Measurements from ENCODE around the gene CNKSR1. TPM values are rescaled to one million over a fixed set of nuclear protein-coding genes. Genes with fewer than 3 reads are reported as not detected.
A peak's percentile ranks its signal among the peaks of the same experiment; 100 is the strongest.

Gene CNKSR1
- total RNA-seq, 1 experiment from 2014 or later = not detected

- in situ Hi-C loops (cut with HindIII; ENCODE audit: low pct_unique_long_range_greater_than_20kb, low sequenced_read_pairs) = no loop called here
These were observed 18.9 kb upstream of the CNKSR1 start for GRCh38 chr1:26158271-26158907.

DNA sequence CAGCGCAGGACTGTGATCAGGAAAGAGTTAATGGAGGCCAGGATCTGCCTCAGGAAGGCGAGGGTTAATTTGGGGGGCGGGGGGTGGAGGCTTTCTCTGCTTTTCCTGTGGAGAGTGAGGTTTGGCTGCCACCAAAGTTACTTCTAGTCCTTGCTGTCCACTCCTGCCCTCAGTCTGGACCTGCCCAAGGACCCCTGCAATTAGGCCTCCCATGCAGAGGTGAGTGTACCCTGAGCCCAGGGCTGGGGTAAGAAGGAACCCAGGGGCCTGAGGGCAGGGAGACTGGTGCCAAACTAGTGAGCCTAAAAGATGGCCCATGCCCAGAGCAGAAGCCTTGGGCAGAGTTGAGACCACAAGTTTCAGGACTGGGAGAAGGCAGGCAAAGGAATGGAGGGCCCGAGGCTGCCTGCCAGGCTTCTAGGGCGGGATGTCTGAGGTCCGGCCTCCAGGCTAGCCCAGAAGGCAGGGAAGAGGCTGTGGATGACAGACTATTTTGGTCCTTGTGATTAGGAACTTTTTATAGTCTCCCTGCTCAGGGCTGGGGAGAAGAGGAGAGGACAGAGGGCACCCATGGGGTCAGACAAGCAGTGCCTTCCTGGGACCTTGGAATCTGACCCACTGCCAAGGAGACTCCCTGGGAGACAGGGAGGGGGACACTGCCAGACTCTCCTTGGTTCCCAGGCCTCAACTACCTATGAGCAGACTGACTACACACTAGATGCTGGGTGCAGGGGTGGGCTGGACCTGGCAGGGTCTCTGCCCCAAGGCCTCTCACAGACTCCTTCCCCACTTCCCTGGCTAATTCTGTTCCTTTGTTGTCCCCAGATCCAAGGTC lies 18.2 kb upstream of the CNKSR1 start, which contains the start of gene FAM110D:
Gene FAM110D, plus strand, starts transcription at position 172 of the 835 bp plus-strand sequence. CDS start 2,213 bp downstream, outside the sequence.
- DNase-seq (ENCODE audit: low read depth) = no peak
- in situ Hi-C loops (cut with HindIII; ENCODE audit: low pct_unique_long_range_greater_than_20kb, low sequenced_read_pairs) = no loop called here

More at GRCh38 chr1:26158271-26158907, 18.9 kb upstream of the CNKSR1 start:
- no peak for DNase-seq (ENCODE audit: low read depth)

DNA sequence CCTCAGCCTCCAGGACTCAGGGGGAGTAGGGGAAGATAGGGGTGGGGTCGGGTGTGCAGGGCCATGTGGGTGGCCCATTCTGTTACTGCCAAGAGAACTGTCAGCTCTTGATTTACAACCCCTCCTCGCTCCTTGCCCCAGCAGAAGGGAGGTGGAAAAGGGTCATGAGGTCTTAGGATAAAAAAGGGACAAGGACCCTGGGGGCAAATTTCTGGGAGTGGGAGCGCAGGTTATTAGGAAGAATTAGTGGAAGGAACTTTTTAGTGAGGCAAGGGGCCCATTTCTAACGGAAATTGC lies 17.6 kb upstream of the CNKSR1 start:
- DNase-seq (ENCODE audit: low read depth) = no peak
- in situ Hi-C loops (cut with HindIII; ENCODE audit: low pct_unique_long_range_greater_than_20kb, low sequenced_read_pairs) = no loop called here

GRCh38 chr1:26160527-26161414 lies 16.5 kb upstream of the CNKSR1 start:
- in situ Hi-C loops (cut with HindIII; ENCODE audit: low pct_unique_long_range_greater_than_20kb, low sequenced_read_pairs) = no loop called here
- no peak for DNase-seq (ENCODE audit: low read depth)

- peak; percentile 65 for DNase-seq (ENCODE audit: low read depth)
- in situ Hi-C loops (cut with HindIII; ENCODE audit: low pct_unique_long_range_greater_than_20kb, low sequenced_read_pairs) = no loop called here
These were observed 15.7 kb upstream of the CNKSR1 start for GRCh38 chr1:26161415-26162219.

DNA sequence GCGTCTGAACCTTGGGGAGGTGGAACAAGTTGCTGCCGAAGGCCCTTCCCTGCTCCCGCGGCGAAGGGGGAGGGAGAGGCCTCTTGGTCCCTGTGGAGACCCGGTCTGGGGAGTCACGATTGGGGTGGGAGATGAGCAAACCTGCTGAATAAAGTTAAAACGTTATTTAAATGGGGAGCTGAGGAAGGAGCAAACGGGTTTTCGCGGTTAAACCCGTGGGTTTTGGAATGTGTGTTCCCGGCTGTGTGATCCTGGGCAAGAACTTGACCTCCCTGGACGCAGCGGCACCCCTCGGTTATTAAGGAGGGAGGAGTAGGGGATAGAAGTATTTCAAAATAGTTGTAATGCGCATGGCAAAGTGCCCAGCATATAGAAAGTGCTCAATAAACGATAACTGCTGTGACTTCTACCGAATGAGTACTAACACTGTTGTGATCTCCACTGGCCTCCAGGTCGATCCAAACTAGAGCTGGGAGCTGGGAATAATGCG lies 15.0 kb upstream of the CNKSR1 start:
- no peak for DNase-seq (ENCODE audit: low read depth)
- in situ Hi-C loops (cut with HindIII; ENCODE audit: low pct_unique_long_range_greater_than_20kb, low sequenced_read_pairs) = no loop called here

- in situ Hi-C loops (cut with HindIII; ENCODE audit: low pct_unique_long_range_greater_than_20kb, low sequenced_read_pairs) = no loop called here
- no peak for DNase-seq (ENCODE audit: low read depth)
These were observed 13.6 kb upstream of the CNKSR1 start for GRCh38 chr1:26163684-26164035.

- DNase-seq (ENCODE audit: low read depth) = peak; percentile 26
- in situ Hi-C loops (cut with HindIII; ENCODE audit: low pct_unique_long_range_greater_than_20kb, low sequenced_read_pairs) = no loop called here
These were observed 13.0 kb upstream of the CNKSR1 start for GRCh38 chr1:26164036-26164860.

- in situ Hi-C loops (cut with HindIII; ENCODE audit: low pct_unique_long_range_greater_than_20kb, low sequenced_read_pairs) = no loop called here
- no peak for DNase-seq (ENCODE audit: low read depth)
These were observed 12.1 kb upstream of the CNKSR1 start for GRCh38 chr1:26164861-26165842.

GRCh38 chr1:26166719-26167281 lies 10.5 kb upstream of the CNKSR1 start:
- no peak for DNase-seq (ENCODE audit: low read depth)
- in situ Hi-C loops (cut with HindIII; ENCODE audit: low pct_unique_long_range_greater_than_20kb, low sequenced_read_pairs) = no loop called here

- no peak for DNase-seq (ENCODE audit: low read depth)
- in situ Hi-C loops (cut with HindIII; ENCODE audit: low pct_unique_long_range_greater_than_20kb, low sequenced_read_pairs) = no loop called here
These were observed 8.7 kb upstream of the CNKSR1 start, which contains the start of gene C1orf232 for GRCh38 chr1:26168410-26169197. Gene C1orf232, minus strand, starts transcription at chr1:26168963. Its CDS starts 464 bp downstream, at chr1:26168499.

GRCh38 chr1:26169198-26169554 lies 8.1 kb upstream of the CNKSR1 start:
- no peak for DNase-seq (ENCODE audit: low read depth)
- in situ Hi-C loops (cut with HindIII; ENCODE audit: low pct_unique_long_range_greater_than_20kb, low sequenced_read_pairs) = no loop called here

GRCh38 chr1:26169669-26170471 lies 7.4 kb upstream of the CNKSR1 start, which contains the start of gene ZNF593:
Gene ZNF593, plus strand, starts transcription at chr1:26169908. Its CDS starts 76 bp downstream, at chr1:26169984.
- DNase-seq (ENCODE audit: low read depth) = peak; percentile 76
- in situ Hi-C loops (cut with HindIII; ENCODE audit: low pct_unique_long_range_greater_than_20kb, low sequenced_read_pairs) = no loop called here

GRCh38 chr1:26170472-26170821 lies 6.8 kb upstream of the CNKSR1 start:
- DNase-seq (ENCODE audit: low read depth) = no peak

More at GRCh38 chr1:26170472-26170821, 6.8 kb upstream of the CNKSR1 start:
- in situ Hi-C loops (cut with HindIII; ENCODE audit: low pct_unique_long_range_greater_than_20kb, low sequenced_read_pairs) = no loop called here
